IMR-90 (cell line): ENCODE data around the gene VAMP4.

Source experiments
- CEBPB ChIP-seq: IDR thresholded peaks from 2 replicates; pipeline ENCODE4 v1.6.1; 2012; ENCODE audit warnings: low read depth, low read length, improper control_type of control experiment
- CTCF ChIP-seq: conservative IDR thresholded peaks from 2 replicates; pipeline ENCODE4 v1.5.1; 2012; ENCODE audit warnings: mild to moderate bottlenecking, low read depth, low read length, improper control_type of control experiment
- MAFK ChIP-seq: IDR thresholded peaks from 2 replicates; pipeline ENCODE4 v1.6.1; 2012; ENCODE audit warnings: low read depth, low read length, improper control_type of control experiment
- MXI1 ChIP-seq: IDR thresholded peaks from 2 replicates; pipeline ENCODE4 v1.6.1; 2012; ENCODE audit warnings: low read depth, mild to moderate bottlenecking, low read length, moderate library complexity, borderline replicate concordance
- POLR2A ChIP-seq: IDR thresholded peaks from 2 replicates; pipeline ENCODE4 v1.6.1; 2012; ENCODE audit warnings: mild to moderate bottlenecking, low read depth, low read length
- RAD21 ChIP-seq: IDR thresholded peaks from 2 replicates; pipeline ENCODE4 v1.6.1; 2012; ENCODE audit warnings: low read length, improper control_type of control experiment
- RCOR1 ChIP-seq: IDR thresholded peaks from 2 replicates; pipeline ENCODE4 v1.6.1; 2012; ENCODE audit warnings: mild to moderate bottlenecking, low read length, improper control_type of control experiment; ENCODE audit not compliant: insufficient replicate concordance
- RFX5 ChIP-seq: IDR thresholded peaks from 2 replicates; pipeline ENCODE4 v1.8.0; 2012; ENCODE audit warnings: low read depth, mild to moderate bottlenecking, low read length, moderate library complexity
- TF ChIP-seq, protein P1 (sequence below): fragments of 150-350 bp; IDR thresholded peaks from 2 replicates; pipeline ENCODE4 v1.6.1; 2017; ENCODE audit warnings: mild to moderate bottlenecking, antibody characterized with exemption, low read length, low read depth
- TF ChIP-seq, protein P2 (sequence below): fragments of 150-350 bp; IDR thresholded peaks from 2 replicates; pipeline ENCODE4 v1.6.1; 2016; ENCODE audit warnings: low read depth, mild to moderate bottlenecking, low read length, moderate library complexity, borderline replicate concordance

DNA sequence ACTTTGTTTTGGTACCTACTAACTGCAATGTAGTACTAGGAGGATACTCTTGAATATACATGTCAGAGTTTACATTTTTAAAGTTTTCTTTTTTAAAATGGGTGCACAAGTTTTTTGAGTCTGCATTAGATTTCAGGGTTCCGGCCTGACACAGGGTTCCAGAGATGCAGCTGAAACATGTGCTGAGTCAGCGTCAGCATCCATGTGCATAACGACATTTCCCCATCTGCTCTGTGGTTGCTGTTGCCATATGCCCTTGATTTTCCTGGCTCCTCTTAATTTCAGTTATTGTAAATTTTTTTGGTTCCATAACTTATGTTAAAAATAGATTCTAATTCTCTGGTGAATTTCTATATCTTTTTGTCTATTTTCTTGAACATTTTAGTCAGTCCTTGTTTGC, 27.3 kb upstream of the VAMP4 start:
- TF ChIP-seq CEBPB = no peak
- no peak for TF ChIP-seq CTCF
- no peak for TF ChIP-seq POLR2A
- TF ChIP-seq RAD21 = no peak
- TF ChIP-seq RFX5 = no peak
- TF ChIP-seq, protein P1, sequence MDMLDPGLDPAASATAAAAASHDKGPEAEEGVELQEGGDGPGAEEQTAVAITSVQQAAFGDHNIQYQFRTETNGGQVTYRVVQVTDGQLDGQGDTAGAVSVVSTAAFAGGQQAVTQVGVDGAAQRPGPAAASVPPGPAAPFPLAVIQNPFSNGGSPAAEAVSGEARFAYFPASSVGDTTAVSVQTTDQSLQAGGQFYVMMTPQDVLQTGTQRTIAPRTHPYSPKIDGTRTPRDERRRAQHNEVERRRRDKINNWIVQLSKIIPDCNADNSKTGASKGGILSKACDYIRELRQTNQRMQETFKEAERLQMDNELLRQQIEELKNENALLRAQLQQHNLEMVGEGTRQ = no peak
- TF ChIP-seq MXI1 = no peak
- TF ChIP-seq RCOR1 = no peak
- TF ChIP-seq MAFK = peak; percentile 90
- TF ChIP-seq, protein P2, sequence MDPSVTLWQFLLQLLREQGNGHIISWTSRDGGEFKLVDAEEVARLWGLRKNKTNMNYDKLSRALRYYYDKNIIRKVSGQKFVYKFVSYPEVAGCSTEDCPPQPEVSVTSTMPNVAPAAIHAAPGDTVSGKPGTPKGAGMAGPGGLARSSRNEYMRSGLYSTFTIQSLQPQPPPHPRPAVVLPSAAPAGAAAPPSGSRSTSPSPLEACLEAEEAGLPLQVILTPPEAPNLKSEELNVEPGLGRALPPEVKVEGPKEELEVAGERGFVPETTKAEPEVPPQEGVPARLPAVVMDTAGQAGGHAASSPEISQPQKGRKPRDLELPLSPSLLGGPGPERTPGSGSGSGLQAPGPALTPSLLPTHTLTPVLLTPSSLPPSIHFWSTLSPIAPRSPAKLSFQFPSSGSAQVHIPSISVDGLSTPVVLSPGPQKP = no peak
